Femur (tissue), 1 donor: Measurements from ENCODE around the gene PEX14.
"Not testable (repeated sequence)": the region's sequence is repeated elsewhere in the genome, so short reads cannot be mapped to it uniquely, and the experiment has no call there.

ENCODE experiments used
- DNase-seq: peaks from one replicate; pipeline ENCODE4 v3.0.0-alpha.2; 2017

PEX14 gene

DNA sequence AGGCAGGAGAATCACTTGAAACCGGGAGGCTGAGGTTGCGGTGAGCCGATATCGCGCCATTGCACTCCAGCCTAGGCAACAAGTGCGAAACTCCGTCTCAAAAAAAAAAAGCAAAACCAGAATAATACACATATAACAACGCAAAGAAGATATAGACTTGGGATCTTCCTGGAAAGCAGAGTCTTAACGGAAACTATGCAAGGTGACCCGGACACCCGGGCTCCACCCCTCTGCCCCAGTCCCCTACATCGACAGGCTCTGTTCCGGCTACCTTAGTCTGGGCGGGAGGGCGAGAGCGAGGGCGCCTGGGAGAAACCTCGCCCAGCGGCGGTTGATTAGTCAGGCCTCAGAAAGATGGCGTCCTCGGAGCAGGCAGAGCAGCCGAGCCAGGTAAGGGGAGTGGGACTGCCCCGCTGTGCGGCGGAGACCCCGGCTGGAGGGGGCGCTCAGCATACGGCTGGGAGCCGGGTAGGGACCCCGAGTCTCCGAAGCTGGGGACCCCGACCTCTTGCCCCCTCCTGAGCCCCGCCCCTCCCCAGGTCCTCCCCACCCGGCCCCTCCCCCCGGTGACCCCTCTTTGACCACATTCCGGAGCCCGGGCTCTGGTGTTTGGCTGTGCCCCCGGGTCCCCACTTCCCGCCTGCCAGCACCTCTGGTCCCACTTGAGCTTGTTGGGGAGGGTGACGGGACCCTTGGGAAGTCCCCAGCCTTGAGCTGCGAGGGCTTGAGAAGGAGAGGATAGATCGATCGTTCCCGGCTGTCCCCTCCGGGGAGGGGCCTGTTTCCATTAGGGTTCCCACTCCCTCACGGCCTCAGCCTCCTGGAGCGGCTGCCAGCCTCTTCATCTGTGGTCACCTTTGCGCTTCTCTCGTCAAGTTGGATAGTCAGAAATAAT is at the start of gene PEX14:
Gene PEX14, plus strand, starts transcription at position 338 of the 895 bp plus-strand sequence. Its CDS starts 17 bp downstream, at position 355.
- DNase-seq, result peak; percentile 92

- DNase-seq, result not testable (repeated sequence)
Observed at GRCh38 chr1:10425826-10426534, 48.8 kb upstream of the PEX14 start.

- DNase-seq, result not testable (repeated sequence)
Observed at GRCh38 chr1:10426535-10426848, 48.3 kb upstream of the PEX14 start.

- DNase-seq, result no peak
Observed at GRCh38 chr1:10428984-10429383, 45.8 kb upstream of the PEX14 start.

GRCh38 chr1:10429868-10430215 is 44.9 kb upstream of the PEX14 start:
- DNase-seq, result no peak

DNA sequence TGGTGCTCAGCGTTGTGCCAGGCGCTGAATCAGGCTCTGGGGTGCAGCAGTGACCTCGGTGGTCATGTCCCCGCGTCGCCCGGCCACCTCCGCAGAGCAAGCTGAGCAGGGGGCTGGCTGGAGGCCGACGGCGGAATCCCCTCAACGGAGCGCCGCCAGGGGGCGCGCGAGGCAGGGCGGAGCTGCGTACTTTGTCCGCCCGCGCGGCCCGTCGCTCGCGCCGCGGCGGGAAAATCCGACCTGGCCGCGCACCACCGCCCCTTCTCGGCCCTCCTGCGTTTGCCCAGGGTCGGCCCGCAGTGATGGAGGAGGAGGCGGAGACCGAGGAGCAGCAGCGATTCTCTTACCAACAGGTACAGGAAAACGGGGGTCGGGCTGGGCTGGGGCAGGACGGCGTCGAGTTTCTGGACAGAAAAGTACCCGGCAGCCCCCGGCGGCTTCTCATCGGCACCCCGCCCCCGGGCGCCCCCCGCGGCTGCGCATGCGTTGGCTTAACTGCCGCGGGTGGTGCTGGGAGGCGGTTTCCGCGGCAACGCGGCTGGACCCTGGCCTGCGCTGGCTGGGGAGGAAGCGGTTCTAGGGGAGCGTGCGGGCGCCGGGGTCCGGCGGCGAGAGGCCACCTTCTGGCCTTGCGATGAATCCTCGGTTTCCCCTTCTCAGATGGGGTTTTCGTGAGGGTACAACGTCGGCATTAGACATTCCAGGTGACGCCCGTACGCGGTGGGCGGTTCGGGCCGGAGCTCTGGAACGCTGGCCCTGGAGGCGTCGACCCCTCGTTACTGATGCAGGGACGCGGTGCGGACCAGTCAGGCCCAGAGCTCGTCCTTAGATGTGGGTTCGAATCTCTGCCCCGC is 44.3 kb upstream of the PEX14 start, which contains the start of gene CENPS:
Gene CENPS, plus strand, starts transcription at position 218 of the 854 bp plus-strand sequence. Its CDS starts 85 bp downstream, at position 303.
- peak; percentile 96 for DNase-seq

- DNase-seq, result no peak
Observed at GRCh38 chr1:10431070-10431730, 43.5 kb upstream of the PEX14 start.

DNA sequence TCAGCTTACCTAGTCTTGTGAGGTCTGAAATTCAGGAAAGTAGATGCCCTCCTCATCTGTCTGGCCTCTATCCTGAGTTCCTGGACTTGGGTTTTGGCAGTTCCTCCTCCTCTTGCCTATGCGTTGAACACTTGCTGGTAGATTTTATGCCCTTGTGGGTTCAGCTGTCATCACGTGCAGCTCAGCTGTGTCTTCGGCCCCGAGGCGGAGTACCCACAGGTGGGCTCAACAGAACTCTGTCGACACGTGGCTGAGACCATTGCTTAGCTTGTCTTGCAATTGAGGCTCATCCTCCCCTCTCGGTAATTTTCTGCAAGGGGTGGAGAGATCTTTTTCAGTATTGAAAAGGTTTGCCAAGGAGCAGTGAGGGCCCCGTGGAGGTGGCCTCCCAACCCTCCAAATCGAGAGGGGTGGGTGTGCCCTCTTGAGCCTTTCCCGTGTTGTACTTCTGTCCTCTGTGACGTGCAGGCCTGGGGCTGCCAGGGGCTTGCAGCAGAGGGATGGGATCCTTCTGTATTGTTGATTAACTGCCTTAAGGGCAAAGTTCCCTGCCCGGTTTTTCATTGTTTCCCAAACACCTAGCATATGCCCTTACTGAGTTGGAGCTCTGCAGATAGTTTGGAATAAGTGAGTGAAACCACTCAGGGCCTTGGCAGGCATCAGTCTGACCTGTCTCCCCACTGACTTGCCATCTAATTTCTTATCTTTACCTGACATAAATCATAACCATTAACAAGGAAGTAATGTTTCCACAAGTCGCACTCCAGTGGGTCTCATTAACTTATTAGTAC is 41.6 kb upstream of the PEX14 start:
- DNase-seq, result no peak

DNA sequence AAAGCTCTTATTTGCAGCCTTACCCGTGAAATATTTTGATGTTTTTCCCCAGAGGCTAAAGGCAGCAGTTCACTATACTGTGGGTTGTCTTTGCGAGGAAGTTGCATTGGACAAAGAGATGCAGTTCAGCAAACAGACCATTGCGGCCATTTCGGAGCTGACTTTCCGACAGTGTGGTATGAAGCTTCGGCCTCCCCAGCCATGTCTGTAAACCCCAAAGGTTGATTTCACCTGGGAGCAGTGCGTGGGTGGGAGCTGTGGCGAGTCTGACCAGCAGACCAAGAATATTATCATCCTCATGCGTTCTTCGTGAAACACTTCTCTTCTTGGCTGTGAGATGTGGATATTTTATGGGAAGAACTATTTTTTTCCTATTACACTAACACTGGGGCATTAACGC is 41.0 kb upstream of the PEX14 start:
- DNase-seq, result no peak

- DNase-seq, result no peak
Observed at GRCh38 chr1:10434590-10434989, 40.2 kb upstream of the PEX14 start.

DNA sequence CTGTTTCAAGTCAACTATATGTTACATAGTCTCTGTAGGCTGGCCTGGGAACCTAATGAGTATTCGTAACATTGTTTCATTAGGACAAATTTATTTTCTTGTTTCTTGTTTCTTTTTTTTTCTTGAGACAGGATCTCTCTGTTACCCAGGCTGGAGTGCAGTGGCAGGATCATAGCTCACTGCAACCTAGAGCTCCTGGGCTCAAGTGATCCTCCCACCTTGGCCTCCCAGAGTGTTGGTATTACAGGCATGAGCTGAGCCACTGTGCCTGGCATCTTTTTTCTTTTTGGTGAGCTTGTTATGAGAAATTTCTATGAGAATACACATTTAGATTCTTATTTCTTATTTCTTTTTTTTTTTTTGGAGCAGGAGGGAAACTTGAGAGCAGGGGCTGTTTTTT is 37.7 kb upstream of the PEX14 start:
- DNase-seq, result no peak

DNA sequence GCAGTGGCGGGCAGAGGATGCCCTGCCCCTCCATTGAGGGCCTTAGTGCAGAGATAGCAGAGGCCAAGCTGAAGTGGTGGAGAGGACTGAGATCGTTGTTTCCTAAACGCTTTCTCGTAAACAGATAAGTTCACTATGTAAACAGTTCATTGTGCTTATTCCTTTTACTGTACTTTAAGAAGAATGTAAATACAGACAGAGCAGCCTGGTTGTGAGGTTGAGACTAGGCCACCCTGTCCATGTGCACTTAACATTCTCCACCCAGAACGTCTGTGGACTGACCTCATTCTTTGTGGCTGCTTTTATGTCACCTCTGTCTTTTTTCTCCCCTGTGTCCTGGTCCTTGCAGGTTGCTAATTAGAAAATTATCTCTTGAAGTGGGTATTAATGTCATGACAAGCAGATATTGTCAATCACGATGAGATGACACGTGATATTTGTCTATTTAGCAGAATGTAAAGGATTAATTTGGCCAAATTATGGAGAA is 36.0 kb upstream of the PEX14 start:
- no peak for DNase-seq

GRCh38 chr1:10440305-10440704 is 34.4 kb upstream of the PEX14 start:
- no peak for DNase-seq

GRCh38 chr1:10440794-10441193 is 34.0 kb upstream of the PEX14 start:
- no peak for DNase-seq

GRCh38 chr1:10444248-10444647 is 30.5 kb upstream of the PEX14 start:
- no peak for DNase-seq

DNA sequence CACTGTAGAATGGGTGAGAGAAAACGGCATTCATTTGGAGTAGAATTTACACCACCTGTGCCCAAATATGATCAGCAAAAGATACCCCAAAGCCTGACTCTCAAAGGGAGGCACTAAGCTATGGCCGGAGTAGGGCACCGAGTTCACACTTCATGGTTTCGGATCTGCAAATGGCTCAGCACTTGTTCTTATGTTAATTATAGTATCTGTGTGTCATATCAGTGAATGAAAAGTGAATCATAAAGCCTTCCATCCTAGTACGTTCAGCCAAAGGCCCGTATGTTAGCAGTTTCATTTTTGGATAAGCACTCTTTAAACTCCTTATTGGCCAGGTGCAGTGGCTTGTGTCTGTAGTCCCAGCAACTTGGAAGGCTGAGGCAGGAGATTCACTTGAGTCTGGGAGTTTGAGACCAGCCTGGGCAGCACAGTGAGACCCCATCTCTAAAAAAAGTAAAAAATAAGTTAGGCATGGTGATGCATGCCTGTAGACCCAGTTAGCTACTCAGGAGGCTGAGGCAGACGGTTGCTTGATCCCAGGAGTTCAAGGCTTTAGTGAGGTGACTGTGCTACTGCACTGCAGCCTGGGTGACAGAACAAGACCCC is 29.9 kb upstream of the PEX14 start:
- no peak for DNase-seq

DNA sequence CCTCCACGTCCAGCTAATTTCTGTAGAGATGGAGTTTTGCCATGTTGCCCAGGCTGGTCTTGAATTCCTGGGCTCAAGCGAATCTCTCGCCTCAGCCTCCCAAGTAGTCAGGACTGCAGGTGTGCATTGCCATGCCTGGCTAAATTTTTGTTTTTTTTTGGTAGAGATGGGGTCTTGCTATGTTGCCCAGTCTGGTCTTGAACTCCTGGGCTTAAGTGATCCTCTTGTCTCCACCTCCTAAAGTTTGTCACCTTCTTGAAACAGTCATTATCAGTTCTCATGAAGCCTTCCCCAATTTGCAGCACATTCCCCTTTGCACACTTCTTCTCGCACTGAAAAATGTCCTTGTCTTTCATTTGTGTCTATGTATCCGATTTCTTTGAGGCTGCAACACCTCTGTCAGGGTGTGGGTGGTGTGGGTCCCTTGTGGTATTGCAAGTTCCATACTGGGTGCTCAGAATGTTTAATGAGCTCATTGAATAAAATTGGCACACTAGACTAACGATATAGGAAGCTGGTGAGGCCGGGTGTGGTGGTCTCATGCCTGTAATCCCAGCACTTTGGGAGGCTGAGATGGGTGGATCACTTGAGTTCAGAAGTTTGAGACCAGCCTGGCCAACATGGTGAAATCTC is 27.8 kb upstream of the PEX14 start:
- DNase-seq, result no peak

- peak; percentile 37 for DNase-seq
Observed at GRCh38 chr1:10449751-10450150, 25.0 kb upstream of the PEX14 start, which contains the start of gene CORT. CORT (plus strand) TSS chr1:10450031; CDS start chr1:10450224, 193 bp downstream.

- DNase-seq, result peak; percentile 40
Observed at GRCh38 chr1:10450156-10450814, 24.5 kb upstream of the PEX14 start.

GRCh38 chr1:10450836-10451235 is 23.9 kb upstream of the PEX14 start:
- no peak for DNase-seq
